ENCODE results near the gene PTTG2.
"Not testable (repeated sequence)": the region's sequence is repeated elsewhere in the genome, so short reads cannot be mapped to it uniquely, and the experiment has no call there.

DNA sequence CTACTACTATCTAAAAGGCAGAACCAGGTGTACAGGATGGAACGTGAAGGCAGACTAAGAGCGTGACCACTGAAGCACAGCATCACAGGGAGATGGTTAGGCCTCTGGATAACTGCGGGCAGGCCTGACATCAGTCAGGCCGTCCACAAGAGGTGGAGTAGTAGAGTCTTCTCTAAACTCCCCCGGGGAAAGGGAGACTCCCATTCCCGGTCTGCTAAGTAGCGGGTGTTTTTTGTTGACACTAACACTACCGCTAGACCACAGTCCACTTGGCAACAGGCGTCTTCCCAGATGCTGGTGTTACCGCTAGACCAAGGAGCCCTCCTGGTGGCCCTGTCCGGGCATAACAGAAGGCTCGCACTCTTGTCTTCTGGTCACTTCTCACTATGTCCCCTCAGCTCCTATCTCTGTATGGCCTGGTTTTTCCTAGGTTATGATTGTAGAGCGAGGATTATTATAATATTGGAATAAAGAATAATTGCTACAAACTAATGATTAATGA lies 15.2 kb downstream of the PTTG2 start:
- TF ChIP-seq, protein P1, sequence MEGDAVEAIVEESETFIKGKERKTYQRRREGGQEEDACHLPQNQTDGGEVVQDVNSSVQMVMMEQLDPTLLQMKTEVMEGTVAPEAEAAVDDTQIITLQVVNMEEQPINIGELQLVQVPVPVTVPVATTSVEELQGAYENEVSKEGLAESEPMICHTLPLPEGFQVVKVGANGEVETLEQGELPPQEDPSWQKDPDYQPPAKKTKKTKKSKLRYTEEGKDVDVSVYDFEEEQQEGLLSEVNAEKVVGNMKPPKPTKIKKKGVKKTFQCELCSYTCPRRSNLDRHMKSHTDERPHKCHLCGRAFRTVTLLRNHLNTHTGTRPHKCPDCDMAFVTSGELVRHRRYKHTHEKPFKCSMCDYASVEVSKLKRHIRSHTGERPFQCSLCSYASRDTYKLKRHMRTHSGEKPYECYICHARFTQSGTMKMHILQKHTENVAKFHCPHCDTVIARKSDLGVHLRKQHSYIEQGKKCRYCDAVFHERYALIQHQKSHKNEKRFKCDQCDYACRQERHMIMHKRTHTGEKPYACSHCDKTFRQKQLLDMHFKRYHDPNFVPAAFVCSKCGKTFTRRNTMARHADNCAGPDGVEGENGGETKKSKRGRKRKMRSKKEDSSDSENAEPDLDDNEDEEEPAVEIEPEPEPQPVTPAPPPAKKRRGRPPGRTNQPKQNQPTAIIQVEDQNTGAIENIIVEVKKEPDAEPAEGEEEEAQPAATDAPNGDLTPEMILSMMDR (IDR thresholded peaks at IDR 0.05), result not testable (repeated sequence)
- TF ChIP-seq POLR2AphosphoS5, EP300, POLR2A (IDR thresholded peaks at IDR 0.05): not testable (repeated sequence)

Measured in upper lobe of left lung (tissue), 4 donors.